Measurements from ENCODE around the gene SYNDIG1.

SYNDIG1 gene

DNA sequence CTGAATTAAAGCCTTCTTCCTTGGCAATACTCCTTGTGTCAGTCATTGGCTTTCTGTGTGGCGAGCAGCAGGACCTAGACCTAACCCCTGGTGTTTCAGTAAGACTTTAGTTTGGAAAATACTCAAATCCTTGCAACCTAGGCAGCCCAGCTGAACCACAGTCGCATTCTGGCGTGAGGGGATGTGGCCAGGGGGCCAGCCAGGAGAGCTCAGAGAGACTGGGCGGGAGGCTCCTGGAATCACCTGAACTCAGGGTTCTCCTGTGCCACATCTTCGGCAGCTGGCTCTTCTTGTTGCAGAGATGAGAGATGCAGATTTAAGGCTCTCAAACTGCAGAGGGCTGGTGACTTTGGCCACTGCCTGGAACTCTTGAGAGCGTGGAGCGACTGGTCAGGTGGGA lies 102.7 kb downstream of the SYNDIG1 start:
- no peak for DNase-seq

- no peak for DNase-seq
These were observed 103.4 kb downstream of the SYNDIG1 start for GRCh38 chr20:24572862-24573261.

- no peak for DNase-seq
These were observed 104.1 kb downstream of the SYNDIG1 start for GRCh38 chr20:24573557-24573956.

GRCh38 chr20:24574307-24574706 lies 104.9 kb downstream of the SYNDIG1 start:
- DNase-seq, result no peak

GRCh38 chr20:24574797-24575196 lies 105.4 kb downstream of the SYNDIG1 start:
- no peak for DNase-seq

DNA sequence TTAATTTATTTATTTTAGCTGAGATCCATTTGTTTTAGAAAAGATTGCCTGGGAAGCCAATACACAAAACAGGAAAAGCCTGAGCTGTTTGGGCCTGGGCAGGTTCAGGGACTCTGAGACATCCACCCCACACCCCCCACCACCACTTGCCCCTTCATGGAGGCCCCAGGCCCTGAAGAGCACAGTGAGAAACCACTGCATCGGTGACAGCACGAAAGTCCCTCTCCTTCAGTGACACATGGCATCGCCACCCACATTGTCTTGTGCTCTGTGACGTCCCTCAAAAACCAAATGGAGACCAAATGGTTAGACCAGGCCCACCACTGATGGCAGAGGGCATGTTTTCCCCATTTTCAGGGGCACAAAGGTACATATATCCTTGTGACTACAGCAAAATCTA lies 106.4 kb downstream of the SYNDIG1 start:
- DNase-seq, result no peak

DNA sequence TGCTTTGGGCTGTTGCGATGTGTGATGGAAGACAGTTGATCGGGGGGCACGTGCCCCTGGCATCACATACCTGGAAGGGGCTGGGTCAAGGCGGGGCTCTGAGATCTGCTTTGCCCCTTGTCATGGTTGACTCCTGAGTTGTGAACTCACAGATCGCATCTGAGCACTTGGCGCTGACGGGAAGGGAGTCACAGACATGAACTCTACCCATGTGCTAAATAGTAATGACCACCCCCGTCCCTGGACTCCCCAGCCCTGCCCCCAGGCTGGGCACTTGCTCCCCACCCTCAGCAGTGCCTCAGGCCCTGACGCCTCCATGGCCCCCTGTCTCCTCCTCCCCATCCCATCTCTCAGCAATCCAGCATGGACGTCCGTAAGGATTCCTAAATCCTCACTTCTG lies 107.0 kb downstream of the SYNDIG1 start:
- DNase-seq, result no peak

DNA sequence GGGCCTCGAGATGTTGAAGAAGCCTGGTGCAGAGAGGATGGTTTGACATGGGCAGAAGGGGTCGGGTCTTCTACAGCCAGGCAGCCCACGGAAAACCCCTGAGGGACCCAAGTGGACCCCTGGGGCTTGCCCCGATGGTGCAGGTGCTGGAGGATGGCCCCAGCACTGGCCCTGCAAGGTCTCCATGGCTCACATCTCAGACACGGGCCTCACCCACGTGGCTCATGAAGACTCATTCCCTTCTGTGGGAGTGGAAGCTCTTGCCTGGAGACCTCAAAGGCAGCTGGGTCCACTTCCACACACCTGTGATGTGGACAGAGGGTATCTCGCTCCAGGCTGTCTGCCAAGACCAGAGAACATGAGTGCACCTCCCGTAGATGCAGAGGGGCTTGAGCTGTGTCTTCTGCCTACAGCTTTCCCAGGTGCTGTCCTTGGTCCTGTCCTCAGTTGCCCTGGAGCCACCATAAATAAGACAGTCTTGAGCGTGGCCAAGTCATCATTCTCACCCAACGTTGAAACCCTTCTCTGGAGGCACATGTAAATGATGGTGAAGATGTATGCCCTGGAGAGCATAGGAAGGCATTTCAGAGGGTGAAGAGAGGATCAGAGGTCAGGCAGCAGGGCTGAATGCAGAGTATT lies 108.0 kb downstream of the SYNDIG1 start:
- DNase-seq, result no peak

GRCh38 chr20:24578567-24579415 lies 109.4 kb downstream of the SYNDIG1 start:
- DNase-seq, result no peak

- DNase-seq, result no peak
These were observed 110.0 kb downstream of the SYNDIG1 start for GRCh38 chr20:24579475-24579874.

GRCh38 chr20:24580006-24580405 lies 110.6 kb downstream of the SYNDIG1 start:
- DNase-seq, result no peak

GRCh38 chr20:24580855-24581254 lies 111.4 kb downstream of the SYNDIG1 start:
- DNase-seq, result no peak

- DNase-seq, result no peak
These were observed 112.2 kb downstream of the SYNDIG1 start for GRCh38 chr20:24581443-24582170.

GRCh38 chr20:24582373-24583168 lies 113.1 kb downstream of the SYNDIG1 start:
- DNase-seq, result no peak

DNA sequence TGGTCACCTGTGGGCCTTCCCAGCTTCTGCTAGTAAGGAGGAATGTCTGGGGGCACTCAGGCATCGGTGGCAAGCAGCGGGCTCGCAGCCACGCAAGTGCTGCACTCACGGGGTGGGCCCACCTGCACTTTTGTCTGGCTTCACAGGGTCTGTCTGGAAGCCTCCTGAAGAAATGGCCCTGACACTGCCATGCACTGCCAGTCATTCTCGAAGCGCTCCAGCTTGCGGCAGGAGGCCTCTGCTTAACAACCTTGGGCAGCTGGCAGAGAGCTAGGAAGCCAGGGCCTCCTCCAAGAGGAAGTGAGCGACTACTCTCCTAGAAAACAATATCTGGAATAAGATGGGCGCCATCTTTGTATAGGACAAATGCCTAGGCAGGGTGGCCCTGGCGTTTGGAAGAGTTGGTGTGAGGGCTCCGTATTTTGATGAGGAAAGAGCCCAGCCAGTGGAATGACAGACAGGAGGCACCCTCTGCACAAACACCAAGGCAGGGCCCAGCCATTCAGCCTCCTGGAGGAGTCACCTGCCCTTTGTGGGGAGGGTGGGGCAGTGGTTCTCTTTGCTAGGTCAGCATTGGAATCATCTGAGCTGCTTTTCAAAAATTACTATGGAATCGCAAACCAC lies 113.9 kb downstream of the SYNDIG1 start:
- DNase-seq, result no peak

DNA sequence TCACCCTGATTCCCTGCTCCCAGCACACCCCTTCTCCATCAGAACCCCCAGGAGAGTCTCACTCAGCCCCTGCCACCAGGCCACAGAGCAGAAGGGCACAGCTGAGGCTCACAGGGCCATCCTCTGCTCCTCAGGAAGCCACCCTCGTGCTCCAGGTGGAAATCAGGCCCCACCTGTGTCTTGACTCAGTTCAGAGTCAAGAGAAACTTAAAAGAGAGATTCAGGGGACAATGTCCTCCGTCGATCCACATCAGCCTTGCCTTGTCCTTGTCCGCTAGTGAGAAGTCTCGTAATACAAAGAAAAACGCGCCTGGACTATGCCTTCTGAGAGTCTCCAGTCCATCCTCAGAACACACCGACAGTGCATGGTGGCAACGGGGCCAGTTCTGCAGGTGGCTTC lies 114.6 kb downstream of the SYNDIG1 start:
- no peak for DNase-seq

DNA sequence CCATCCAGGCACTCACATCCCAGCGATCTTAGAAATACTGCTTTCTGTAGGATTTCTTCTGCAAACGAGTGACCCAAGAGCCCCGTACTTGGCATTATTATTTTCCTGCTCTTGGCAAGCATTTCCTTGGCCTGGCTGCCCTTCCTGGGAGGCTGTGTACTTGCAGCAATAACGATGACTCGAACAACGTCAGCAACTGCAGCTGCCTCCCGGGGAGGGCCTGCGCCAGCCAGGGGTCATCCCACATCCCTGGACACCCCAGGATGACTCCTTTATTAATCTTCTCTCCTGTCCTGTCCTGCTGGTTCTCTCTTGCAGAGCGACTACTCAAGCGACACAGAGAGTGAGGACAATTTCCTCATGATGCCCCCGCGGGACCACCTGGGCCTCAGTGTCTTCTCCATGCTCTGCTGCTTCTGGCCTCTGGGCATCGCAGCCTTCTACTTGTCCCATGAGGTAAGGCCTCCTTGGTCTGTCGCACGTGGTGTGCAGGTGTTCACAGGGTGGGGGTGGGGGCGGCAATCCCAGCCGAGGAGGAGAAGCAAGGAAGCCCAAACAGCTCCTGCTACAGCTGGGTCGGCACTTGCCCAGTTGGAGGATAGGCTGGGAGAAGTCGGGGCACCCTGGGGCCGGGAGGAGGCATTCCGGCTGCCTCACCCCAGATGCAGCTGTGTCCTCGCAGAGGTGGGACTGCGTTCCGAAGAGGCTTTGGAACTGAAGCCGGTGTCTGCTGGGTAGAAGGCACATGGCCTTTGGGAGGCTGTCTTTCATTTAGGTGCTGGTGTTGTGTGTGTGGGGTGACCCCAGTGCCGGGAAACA lies 115.3 kb downstream of the SYNDIG1 start:
- DNase-seq, result no peak

- no peak for DNase-seq
These were observed 116.5 kb downstream of the SYNDIG1 start for GRCh38 chr20:24585796-24586522.

DNA sequence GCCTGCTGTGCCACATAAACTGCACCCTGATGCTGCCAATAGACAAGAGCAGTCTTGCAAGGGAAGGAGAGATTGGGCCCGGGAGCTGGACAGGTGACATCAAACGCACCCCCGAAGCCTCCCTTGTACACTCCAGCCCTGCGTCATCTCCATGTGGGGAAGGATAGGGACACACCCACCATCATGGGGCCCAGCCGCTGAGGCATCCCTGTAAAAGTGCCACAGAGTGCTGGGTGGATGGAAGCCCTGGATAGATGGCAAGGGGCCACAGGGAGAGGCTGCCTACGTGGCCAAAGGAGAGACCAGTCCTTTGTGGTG lies 117.1 kb downstream of the SYNDIG1 start:
- DNase-seq, result no peak

DNA sequence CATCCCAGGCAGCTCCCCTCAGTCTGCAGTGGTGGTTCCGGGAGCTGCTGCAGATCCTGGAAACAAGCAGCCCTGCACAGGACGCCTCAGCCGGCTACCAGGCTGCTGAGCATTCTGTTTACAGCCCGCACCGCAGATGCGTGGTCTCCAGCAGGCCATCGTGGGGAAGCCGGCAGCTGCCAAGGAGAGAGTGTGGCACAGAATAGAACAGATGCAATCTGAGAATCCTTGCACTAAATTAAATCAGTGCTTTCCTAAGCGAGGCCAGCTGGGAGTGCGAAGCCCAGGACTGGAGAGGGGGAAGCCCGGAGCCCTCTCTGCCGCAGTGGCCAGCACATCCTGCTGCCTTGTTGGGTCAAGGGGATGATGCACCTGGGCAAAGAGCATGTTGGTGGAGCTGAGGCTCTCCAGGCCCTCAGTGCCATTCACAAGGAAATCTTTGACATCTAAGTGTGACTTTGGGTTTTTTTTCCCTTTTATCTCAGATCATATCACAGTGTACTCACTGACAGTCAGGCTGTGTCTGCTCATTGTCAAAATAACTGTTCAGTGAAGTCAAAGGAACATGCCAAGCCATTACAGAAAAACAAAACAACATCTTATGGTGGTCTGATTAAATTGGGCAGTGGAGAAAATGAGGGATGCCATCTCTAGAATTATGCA lies 118.1 kb downstream of the SYNDIG1 start:
- DNase-seq, result no peak
